Hepatic stellate cell (primary cell): ENCODE measurements around the gene SPEG.

Source experiments
- DNase-seq: peaks from one replicate; pipeline ENCODE4 v3.0.0; 2011; ENCODE audit warnings: low spot score

The SPEG gene

GRCh38 chr2:219497495-219498279 lies 63.0 kb downstream of the SPEG start:
- DNase-seq: peak; percentile 97

GRCh38 chr2:219498280-219499057 lies 63.8 kb downstream of the SPEG start, which contains the start of gene GMPPA:
Gene GMPPA, plus strand, starts transcription at chr2:219498891. Its CDS starts 1,085 bp downstream, at chr2:219499976.
- DNase-seq: peak; percentile 99

GRCh38 chr2:219499058-219499307 lies 64.3 kb downstream of the SPEG start:
- DNase-seq: no peak

GRCh38 chr2:219499555-219499954 lies 64.9 kb downstream of the SPEG start:
- no peak for DNase-seq

- DNase-seq: no peak
These were observed 65.5 kb downstream of the SPEG start for GRCh38 chr2:219500135-219500534.

- DNase-seq: no peak
These were observed 67.2 kb downstream of the SPEG start for GRCh38 chr2:219501849-219502248.

GRCh38 chr2:219502618-219503017 lies 68.0 kb downstream of the SPEG start:
- DNase-seq: no peak

- DNase-seq: no peak
These were observed 70.9 kb downstream of the SPEG start for GRCh38 chr2:219505585-219505984.

GRCh38 chr2:219506153-219506801 lies 71.6 kb downstream of the SPEG start:
- no peak for DNase-seq

- no peak for DNase-seq
These were observed 72.3 kb downstream of the SPEG start for GRCh38 chr2:219506802-219507526.

GRCh38 chr2:219507581-219508443 lies 73.2 kb downstream of the SPEG start:
- DNase-seq: no peak

- DNase-seq: no peak
These were observed 73.7 kb downstream of the SPEG start for GRCh38 chr2:219508444-219508734.

GRCh38 chr2:219508971-219509779 lies 74.5 kb downstream of the SPEG start:
- no peak for DNase-seq

- DNase-seq: peak; percentile 86
These were observed 75.3 kb downstream of the SPEG start for GRCh38 chr2:219509780-219510511.

- DNase-seq: no peak
These were observed 76.0 kb downstream of the SPEG start for GRCh38 chr2:219510512-219511135.

- DNase-seq: no peak
These were observed 77.1 kb downstream of the SPEG start for GRCh38 chr2:219511547-219512325.

- no peak for DNase-seq
These were observed 78.0 kb downstream of the SPEG start for GRCh38 chr2:219512524-219513216.

- no peak for DNase-seq
These were observed 79.1 kb downstream of the SPEG start for GRCh38 chr2:219513787-219514186.
